GM10266 (cell line): ENCODE results near the gene COL25A1.

ENCODE experiments used
- DNase-seq: peaks from one replicate; pipeline ENCODE4 v3.0.0; 2012; ENCODE audit errors: extremely low spot score
- CTCF ChIP-seq: IDR thresholded peaks from 2 replicates; pipeline ENCODE4 v1.5.1; 2012; ENCODE audit warnings: mild to moderate bottlenecking, low read depth; ENCODE audit not compliant: control insufficient read depth, insufficient read depth; ENCODE audit errors: missing control alignments

Gene COL25A1

GRCh38 chr4:109051054-109051453 is 251.4 kb downstream of the COL25A1 start:
- no peak for DNase-seq
- no peak for TF ChIP-seq CTCF

GRCh38 chr4:109049926-109050325 is 252.5 kb downstream of the COL25A1 start:
- DNase-seq, result no peak
- no peak for TF ChIP-seq CTCF

- no peak for DNase-seq
Observed at GRCh38 chr4:109046471-109047201, 255.8 kb downstream of the COL25A1 start.

GRCh38 chr4:109044431-109044830 is 258.0 kb downstream of the COL25A1 start:
- TF ChIP-seq CTCF, result no peak
- DNase-seq, result no peak

More at GRCh38 chr4:109046471-109047201, 255.8 kb downstream of the COL25A1 start:
- no peak for TF ChIP-seq CTCF

- no peak for TF ChIP-seq CTCF
- DNase-seq, result no peak
Observed at GRCh38 chr4:109043286-109043685, 259.2 kb downstream of the COL25A1 start.

- no peak for TF ChIP-seq CTCF
- DNase-seq, result no peak
Observed at GRCh38 chr4:109041463-109042360, 260.7 kb downstream of the COL25A1 start.

GRCh38 chr4:109040441-109040840 is 262.0 kb downstream of the COL25A1 start:
- DNase-seq, result no peak
- TF ChIP-seq CTCF, result no peak
